GM10266 (cell line): ENCODE results near the gene INPP5B.

Experiments
- DNase-seq: peaks from one replicate; pipeline ENCODE4 v3.0.0; 2012; ENCODE audit errors: extremely low spot score
- CTCF ChIP-seq: IDR thresholded peaks from 2 replicates; pipeline ENCODE4 v1.5.1; 2012; ENCODE audit warnings: mild to moderate bottlenecking, low read depth; ENCODE audit not compliant: control insufficient read depth, insufficient read depth; ENCODE audit errors: missing control alignments

INPP5B gene

GRCh38 chr1:37932759-37933158 is 14.1 kb downstream of the INPP5B start:
- DNase-seq = no peak
- TF ChIP-seq CTCF = no peak

DNA sequence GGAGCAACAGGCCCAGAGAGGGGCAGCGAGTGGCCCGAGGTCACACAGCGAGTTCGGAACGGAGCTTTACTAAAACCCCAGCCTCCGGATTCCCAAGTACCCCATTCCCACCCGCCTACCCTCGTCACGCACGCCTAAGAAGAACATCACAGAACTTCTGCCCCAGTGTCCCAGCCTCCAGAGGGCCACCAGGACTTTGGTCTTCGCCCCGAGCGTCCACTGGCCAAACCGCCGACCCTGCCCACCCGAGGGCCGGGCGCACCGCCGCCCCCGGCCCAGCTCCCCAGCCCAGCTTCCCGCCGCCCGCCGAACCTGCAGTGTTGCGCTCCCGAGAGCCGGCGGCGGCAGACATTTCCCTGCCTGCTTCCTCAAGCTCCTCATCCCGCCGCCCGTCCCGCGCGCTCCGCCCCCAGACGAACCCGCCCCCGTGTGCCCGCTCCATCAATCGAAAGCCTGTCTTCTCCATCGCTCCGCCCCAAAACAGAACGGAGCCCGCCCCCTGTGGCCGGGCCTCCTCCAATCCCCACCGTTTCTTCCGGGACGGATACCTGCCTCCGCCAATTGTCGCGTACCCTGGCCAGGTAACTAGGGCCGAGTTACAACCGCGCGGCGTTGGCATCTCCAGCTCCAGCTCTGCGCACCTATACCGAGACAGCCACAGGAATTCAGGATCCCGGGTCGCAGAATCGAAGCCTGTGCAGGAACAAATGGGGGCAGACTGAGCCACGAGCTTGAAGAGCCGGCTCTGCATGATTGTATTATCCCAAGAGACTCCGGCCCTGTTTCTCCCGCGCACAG is 15.3 kb downstream of the INPP5B start:
- DNase-seq = peak; percentile 96
- TF ChIP-seq CTCF = no peak

DNA sequence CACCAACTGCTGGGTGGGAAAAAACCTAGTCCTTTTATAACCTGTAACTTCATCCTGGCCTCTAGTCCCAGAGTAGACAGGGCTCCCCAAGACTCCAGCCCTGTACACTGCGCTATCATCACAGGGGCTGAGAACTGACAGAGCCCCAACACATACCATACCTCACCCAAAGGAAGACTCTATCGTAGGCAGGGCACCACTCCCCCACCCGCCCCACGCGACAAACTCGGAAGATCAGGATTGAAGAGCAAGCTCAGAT is 15.8 kb downstream of the INPP5B start:
- no peak for TF ChIP-seq CTCF
- DNase-seq = no peak

DNA sequence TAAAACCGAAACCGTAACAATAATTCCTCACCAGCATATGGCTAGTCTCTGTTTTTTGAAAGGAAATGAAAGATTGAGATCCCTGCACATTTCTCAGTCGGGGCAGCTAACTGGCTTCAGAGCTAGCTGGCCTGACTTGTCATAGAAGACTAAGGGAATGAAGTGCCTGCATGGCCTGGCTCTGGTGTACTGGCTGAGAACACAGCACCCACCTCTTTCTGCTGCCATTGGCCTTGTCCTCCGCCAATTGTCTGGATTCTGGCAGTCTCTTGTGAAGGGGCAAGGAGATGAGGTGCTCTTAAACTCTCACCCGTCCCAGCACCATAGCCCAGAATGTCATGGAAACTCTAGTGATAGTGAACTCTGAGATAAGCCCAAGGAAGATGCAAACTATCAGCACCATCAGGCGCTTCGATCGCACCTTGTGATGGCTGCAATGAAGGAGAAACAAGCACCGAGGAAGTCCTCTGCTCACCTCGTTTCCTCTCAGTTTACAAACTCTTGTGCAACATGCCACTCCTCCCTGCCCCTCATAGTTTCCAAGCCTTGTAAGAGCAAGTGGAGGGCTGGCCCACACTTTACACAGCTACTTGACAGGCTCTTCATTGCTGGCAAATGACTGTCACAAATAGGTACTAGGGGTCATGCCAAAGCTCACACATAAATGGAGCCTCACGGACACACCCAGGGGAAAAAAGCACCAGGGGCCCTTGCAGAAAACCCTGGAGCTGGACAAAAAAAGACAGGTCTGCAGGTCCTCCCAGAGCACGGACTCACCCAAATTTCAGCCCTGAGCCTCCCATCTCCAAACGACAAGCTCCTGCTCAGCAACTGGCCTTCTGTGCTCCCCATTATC is 16.4 kb downstream of the INPP5B start:
- DNase-seq = no peak
- TF ChIP-seq CTCF = no peak

- TF ChIP-seq CTCF = no peak
These were observed 20.6 kb downstream of the INPP5B start for GRCh38 chr1:37926038-37926924.

GRCh38 chr1:37925316-37925715 is 21.5 kb downstream of the INPP5B start:
- no peak for TF ChIP-seq CTCF

More at GRCh38 chr1:37926038-37926924, 20.6 kb downstream of the INPP5B start:
- DNase-seq = no peak

More at GRCh38 chr1:37925316-37925715, 21.5 kb downstream of the INPP5B start:
- no peak for DNase-seq
